ENCODE measurements around the gene RAPGEF1. TPM values are rescaled to one million over a fixed set of nuclear protein-coding genes. Genes with fewer than 3 reads are reported as not detected.

Gene RAPGEF1
- total RNA-seq, 1 donor from 2014 or later, result 76.8 TPM

GRCh38 chr9:131673531-131673930 is 66.3 kb downstream of the RAPGEF1 start:
- Histone ChIP-seq H3K4me1 (ENCODE audit: insufficient read depth, low read length) (peaks cover 42% of the 10 kb centered on the region), H4K20me1 (ENCODE audit: insufficient read depth, low read length) (peaks cover 81% of the 10 kb centered on the region), H3K79me2 (ENCODE audit: insufficient read depth, low read length) (peaks cover 63% of the 10 kb centered on the region), H3K36me3 (ENCODE audit: insufficient read depth, low read length) (no peaks in the 10 kb centered on the region), H3K9ac (ENCODE audit: low read length) (no peak overlapping the region), H3K27ac (ENCODE audit: low read depth, low read length) (no peak overlapping the region), H3K4me3 (ENCODE audit: insufficient read depth, low read depth, low read length) (no peak overlapping the region), H2AFZ (ENCODE audit: low read depth, low read length) (no peak overlapping the region), H3K9me3 (ENCODE audit: insufficient read depth, low read depth, low read length) (no peaks in the 10 kb centered on the region), H3K4me2 (ENCODE audit: low read length) (no peak overlapping the region), H3K27me3 (ENCODE audit: insufficient read depth, low read length) (peaks cover 4% of the 10 kb centered on the region)
- Mint-ChIP-seq H3K27me3 (ENCODE audit: low read depth, unreplicated experiment) (no peaks in the 10 kb centered on the region), H3K27ac (ENCODE audit: unreplicated experiment) (peak overlapping the region; percentile 23), H3K36me3 (ENCODE audit: low read depth, unreplicated experiment) (no peaks in the 10 kb centered on the region), H3K9me3 (ENCODE audit: unreplicated experiment) (no peaks in the 10 kb centered on the region), H3K4me1 (ENCODE audit: low read depth, unreplicated experiment) (peaks cover 83% of the 10 kb centered on the region), H3K4me3 (ENCODE audit: unreplicated experiment) (no peak overlapping the region)
- FAIRE-seq (no peak), DNase-seq (ENCODE audit: low read depth) (no peak)
- TF ChIP-seq EZH2 (IDR thresholded peaks at IDR 0.05; ENCODE audit: insufficient read depth, low read length), result no peak
- no peak for TF ChIP-seq CTCF (IDR thresholded peaks at IDR 0.05; ENCODE audit: insufficient read depth, low read depth, low read length)

- Mint-ChIP-seq H3K4me3 (ENCODE audit: unreplicated experiment) (no peak overlapping the region), H3K27me3 (ENCODE audit: low read depth, unreplicated experiment) (no peaks in the 10 kb centered on the region), H3K9me3 (ENCODE audit: unreplicated experiment) (no peaks in the 10 kb centered on the region), H3K36me3 (ENCODE audit: low read depth, unreplicated experiment) (no peaks in the 10 kb centered on the region), H3K4me1 (ENCODE audit: low read depth, unreplicated experiment) (peaks cover 82% of the 10 kb centered on the region), H3K27ac (ENCODE audit: unreplicated experiment) (no peak overlapping the region)
- H3K4me1 ChIP-seq (ENCODE audit: insufficient read depth, low read length), result peaks cover 42% of the 10 kb centered on the region
- no peak overlapping the region for H3K4me2 ChIP-seq (ENCODE audit: low read length)
- H3K79me2 ChIP-seq (ENCODE audit: insufficient read depth, low read length), result peaks cover 63% of the 10 kb centered on the region
- peaks cover 4% of the 10 kb centered on the region for H3K27me3 ChIP-seq (ENCODE audit: insufficient read depth, low read length)
- peaks cover 81% of the 10 kb centered on the region for H4K20me1 ChIP-seq (ENCODE audit: insufficient read depth, low read length)
- H3K4me3 ChIP-seq (ENCODE audit: insufficient read depth, low read depth, low read length), result no peak overlapping the region
- no peak for DNase-seq (ENCODE audit: low read depth)
- TF ChIP-seq EZH2 (IDR thresholded peaks at IDR 0.05; ENCODE audit: insufficient read depth, low read length), result no peak
- no peak for TF ChIP-seq CTCF (IDR thresholded peaks at IDR 0.05; ENCODE audit: insufficient read depth, low read depth, low read length)
- no peak for FAIRE-seq
- H2AFZ ChIP-seq (ENCODE audit: low read depth, low read length), result no peak overlapping the region
- H3K9me3 ChIP-seq (ENCODE audit: insufficient read depth, low read depth, low read length), result no peaks in the 10 kb centered on the region
- no peak overlapping the region for H3K27ac ChIP-seq (ENCODE audit: low read depth, low read length)
- no peak overlapping the region for H3K9ac ChIP-seq (ENCODE audit: low read length)
- H3K36me3 ChIP-seq (ENCODE audit: insufficient read depth, low read length), result no peaks in the 10 kb centered on the region
Observed at GRCh38 chr9:131673068-131673467, 66.8 kb downstream of the RAPGEF1 start.

- no peak for DNase-seq (ENCODE audit: low read depth)
- Mint-ChIP-seq H3K4me3 (ENCODE audit: unreplicated experiment) (no peak overlapping the region), H3K36me3 (ENCODE audit: low read depth, unreplicated experiment) (no peaks in the 10 kb centered on the region), H3K27ac (ENCODE audit: unreplicated experiment) (no peak overlapping the region), H3K4me1 (ENCODE audit: low read depth, unreplicated experiment) (peaks cover 82% of the 10 kb centered on the region), H3K27me3 (ENCODE audit: low read depth, unreplicated experiment) (no peaks in the 10 kb centered on the region), H3K9me3 (ENCODE audit: unreplicated experiment) (no peaks in the 10 kb centered on the region)
- no peak overlapping the region for H3K4me2 ChIP-seq (ENCODE audit: low read length)
- H3K36me3 ChIP-seq (ENCODE audit: insufficient read depth, low read length), result no peaks in the 10 kb centered on the region
- no peak overlapping the region for H2AFZ ChIP-seq (ENCODE audit: low read depth, low read length)
- H3K27me3 ChIP-seq (ENCODE audit: insufficient read depth, low read length), result peaks cover 4% of the 10 kb centered on the region
- peaks cover 42% of the 10 kb centered on the region for H3K4me1 ChIP-seq (ENCODE audit: insufficient read depth, low read length)
- no peak overlapping the region for H3K4me3 ChIP-seq (ENCODE audit: insufficient read depth, low read depth, low read length)
- FAIRE-seq, result no peak
- peaks cover 63% of the 10 kb centered on the region for H3K79me2 ChIP-seq (ENCODE audit: insufficient read depth, low read length)
- H3K9ac ChIP-seq (ENCODE audit: low read length), result no peak overlapping the region
- H4K20me1 ChIP-seq (ENCODE audit: insufficient read depth, low read length), result peaks cover 85% of the 10 kb centered on the region
- TF ChIP-seq EZH2 (IDR thresholded peaks at IDR 0.05; ENCODE audit: insufficient read depth, low read length) (no peak), CTCF (IDR thresholded peaks at IDR 0.05; ENCODE audit: insufficient read depth, low read depth, low read length) (no peak)
- H3K9me3 ChIP-seq (ENCODE audit: insufficient read depth, low read depth, low read length), result no peaks in the 10 kb centered on the region
- no peak overlapping the region for H3K27ac ChIP-seq (ENCODE audit: low read depth, low read length)
Observed at GRCh38 chr9:131672451-131672850, 67.4 kb downstream of the RAPGEF1 start.

All from astrocyte (in vitro differentiated cells and primary cell).